BLaER1 (cell line): Measurements from ENCODE around the gene MRPS23.

Experiments
- H3K27ac ChIP-seq: shearing (Covaris generic); formaldehyde crosslinking; 2 replicates; pipeline ENCODE4 v1.8.1; 2022
- H3K27me3 ChIP-seq: shearing (Covaris generic); formaldehyde crosslinking; 2 replicates; pipeline ENCODE4 v1.8.1; 2022
- H3K36me3 ChIP-seq: shearing (Covaris generic); formaldehyde crosslinking; 2 replicates; pipeline ENCODE4 v1.8.1; 2022
- H3K4me1 ChIP-seq: shearing (Covaris generic); formaldehyde crosslinking; 2 replicates; pipeline ENCODE4 v1.8.1; 2022
- H3K4me2 ChIP-seq: shearing (Covaris generic); formaldehyde crosslinking; 2 replicates; pipeline ENCODE4 v1.8.1; 2022
- H3K4me3 ChIP-seq: shearing (Covaris generic); formaldehyde crosslinking; 2 replicates; pipeline ENCODE4 v1.8.1; 2022
- H3K9ac ChIP-seq: shearing (Covaris generic); formaldehyde crosslinking; 2 replicates; pipeline ENCODE4 v1.8.1; 2022
- H3K9me3 ChIP-seq: shearing (Covaris generic); formaldehyde crosslinking; 2 replicates; pipeline ENCODE4 v1.8.1; 2022
- H4K20me1 ChIP-seq: shearing (Covaris generic); formaldehyde crosslinking; 2 replicates; pipeline ENCODE4 v1.8.1; 2022
- Cebpa-rat ChIP-seq: shearing (Covaris generic); IDR thresholded peaks from 2 replicates; pipeline ENCODE4 v1.8.1; 2022

The MRPS23 gene

GRCh38 chr17:57889892-57890856 lies 40.3 kb upstream of the MRPS23 start:
- no peak for TF ChIP-seq Cebpa-rat
- Histone ChIP-seq H3K4me3 (no peak overlapping the region), H3K27ac (peak overlapping the region; percentile 53), H3K4me2 (peak overlapping the region; percentile 44), H3K27me3 (no peaks in the 10 kb centered on the region), H3K9ac (no peak overlapping the region; the same call in 1 of the 2 replicates), H3K9me3 (no peaks in the 10 kb centered on the region), H3K36me3 (no peaks in the 10 kb centered on the region), H4K20me1 (no peaks in the 10 kb centered on the region), H3K4me1 (peaks cover 62% of the 10 kb centered on the region)

- no peak overlapping the region for H3K4me3 ChIP-seq
- H3K36me3 ChIP-seq, result no peaks in the 10 kb centered on the region
- peak overlapping the region; percentile 44 for H3K4me2 ChIP-seq
- H3K27me3 ChIP-seq, result no peaks in the 10 kb centered on the region
- no peak overlapping the region for H3K27ac ChIP-seq
- H3K9me3 ChIP-seq, result no peaks in the 10 kb centered on the region
- H3K4me1 ChIP-seq, result peaks cover 55% of the 10 kb centered on the region
- no peak for TF ChIP-seq Cebpa-rat
- no peaks in the 10 kb centered on the region for H4K20me1 ChIP-seq
- H3K9ac ChIP-seq, result no peak overlapping the region
Measured at GRCh38 chr17:57889252-57889651, 39.4 kb upstream of the MRPS23 start.

GRCh38 chr17:57888311-57889216 lies 38.7 kb upstream of the MRPS23 start:
- H3K9ac ChIP-seq, result no peak overlapping the region
- H3K27me3 ChIP-seq, result no peaks in the 10 kb centered on the region
- H3K4me3 ChIP-seq, result no peak overlapping the region
- peaks cover 48% of the 10 kb centered on the region for H3K4me1 ChIP-seq
- no peaks in the 10 kb centered on the region for H3K36me3 ChIP-seq
- peak overlapping the region; percentile 44 for H3K4me2 ChIP-seq
- no peak for TF ChIP-seq Cebpa-rat
- no peaks in the 10 kb centered on the region for H3K9me3 ChIP-seq
- H3K27ac ChIP-seq, result no peak overlapping the region; the same call in 1 of the 2 replicates
- no peaks in the 10 kb centered on the region for H4K20me1 ChIP-seq

DNA sequence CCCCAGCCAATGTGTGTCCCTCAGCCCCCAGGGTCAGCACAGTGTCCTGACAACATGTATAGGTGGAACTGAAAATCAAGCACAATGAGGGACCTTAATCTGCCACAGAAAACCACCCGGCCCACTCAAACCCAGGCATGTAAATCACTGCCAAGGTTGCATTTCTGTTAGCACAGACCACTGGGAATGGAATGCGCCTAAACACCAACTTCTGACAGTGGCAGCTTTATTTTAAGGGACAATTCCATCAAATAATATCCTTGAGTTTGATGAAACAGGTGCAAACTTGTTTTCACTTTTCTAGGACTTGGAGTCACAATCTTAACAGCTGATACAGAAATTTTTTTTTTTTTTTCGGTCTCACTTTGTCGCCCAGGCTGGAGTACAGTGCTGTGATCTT lies 37.3 kb upstream of the MRPS23 start:
- Histone ChIP-seq H3K9ac (no peak overlapping the region), H4K20me1 (no peaks in the 10 kb centered on the region), H3K4me3 (no peak overlapping the region), H3K36me3 (no peaks in the 10 kb centered on the region), H3K27ac (no peak overlapping the region), H3K4me1 (peaks cover 34% of the 10 kb centered on the region), H3K27me3 (no peaks in the 10 kb centered on the region), H3K9me3 (no peaks in the 10 kb centered on the region), H3K4me2 (no peak overlapping the region)
- no peak for TF ChIP-seq Cebpa-rat

DNA sequence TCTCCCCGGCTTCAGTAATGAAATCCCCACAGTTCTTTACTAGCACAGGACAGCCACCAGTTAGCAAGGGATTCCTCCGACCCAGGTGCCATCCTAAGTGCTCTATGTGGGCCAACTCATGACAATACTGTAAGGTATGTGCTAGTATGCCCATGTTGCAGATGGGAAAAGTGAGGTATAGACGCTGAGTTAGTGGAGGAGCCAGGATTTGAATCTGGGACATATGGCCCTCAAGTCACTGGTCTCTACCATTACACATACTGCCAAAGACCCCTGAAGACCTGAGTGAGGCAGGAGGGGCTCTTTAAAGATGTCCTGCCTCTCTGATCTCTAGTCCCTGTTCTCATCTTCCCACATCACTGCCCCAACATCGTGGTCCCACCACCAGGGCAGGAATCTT lies 36.2 kb upstream of the MRPS23 start:
- H3K4me1 ChIP-seq, result peaks cover 36% of the 10 kb centered on the region
- no peaks in the 10 kb centered on the region for H3K9me3 ChIP-seq
- H3K4me2 ChIP-seq, result no peak overlapping the region
- H3K4me3 ChIP-seq, result no peak overlapping the region
- H3K9ac ChIP-seq, result no peak overlapping the region
- TF ChIP-seq Cebpa-rat, result no peak
- H3K27ac ChIP-seq, result 0 out of 2 replicates have a peak overlapping the region, but pooled peaks have one; percentile 13
- H3K36me3 ChIP-seq, result no peaks in the 10 kb centered on the region
- no peaks in the 10 kb centered on the region for H3K27me3 ChIP-seq
- H4K20me1 ChIP-seq, result no peaks in the 10 kb centered on the region

GRCh38 chr17:57885148-57885915 lies 35.5 kb upstream of the MRPS23 start:
- Histone ChIP-seq H3K4me1 (peaks cover 34% of the 10 kb centered on the region), H3K4me3 (no peak overlapping the region), H3K27me3 (no peaks in the 10 kb centered on the region), H3K27ac (no peak overlapping the region), H3K36me3 (no peaks in the 10 kb centered on the region), H3K4me2 (no peak overlapping the region), H3K9ac (no peak overlapping the region), H4K20me1 (no peaks in the 10 kb centered on the region), H3K9me3 (no peaks in the 10 kb centered on the region)
- TF ChIP-seq Cebpa-rat, result no peak

DNA sequence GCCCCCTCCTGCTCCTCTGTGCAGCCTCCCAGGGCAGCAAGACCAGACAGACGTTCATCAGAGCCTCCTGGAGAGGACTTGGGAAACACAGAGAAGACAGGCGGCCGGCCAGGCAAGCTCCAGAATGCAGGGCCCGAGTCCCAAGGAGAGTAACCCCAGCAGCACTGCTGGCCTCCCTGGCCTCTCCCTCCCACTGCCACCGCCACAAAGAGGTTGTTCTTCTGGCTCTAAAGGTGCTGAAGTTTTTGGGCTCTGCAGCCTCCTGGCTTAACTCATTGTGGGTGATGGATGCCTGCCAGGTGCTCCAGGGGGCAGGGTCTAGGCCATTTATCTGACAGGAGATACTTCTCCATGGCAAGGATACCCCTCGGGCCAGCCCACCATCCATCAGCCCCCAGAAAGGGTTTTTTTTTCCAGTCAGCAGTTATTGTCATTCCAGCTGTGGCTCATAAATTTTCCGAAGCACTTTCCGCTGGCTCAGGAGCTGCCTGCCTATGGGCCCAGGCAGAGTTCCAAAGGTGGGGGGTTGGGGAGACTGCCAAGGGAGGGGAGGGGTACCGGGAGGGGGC lies 32.0 kb upstream of the MRPS23 start:
- TF ChIP-seq Cebpa-rat, result no peak
- no peak overlapping the region for H3K4me2 ChIP-seq
- H3K4me3 ChIP-seq, result no peak overlapping the region
- no peaks in the 10 kb centered on the region for H3K9me3 ChIP-seq
- no peak overlapping the region for H3K9ac ChIP-seq
- no peaks in the 10 kb centered on the region for H4K20me1 ChIP-seq
- no peaks in the 10 kb centered on the region for H3K27me3 ChIP-seq
- H3K36me3 ChIP-seq, result no peaks in the 10 kb centered on the region
- H3K4me1 ChIP-seq, result peaks cover 47% of the 10 kb centered on the region
- H3K27ac ChIP-seq, result peak overlapping the region; percentile 35

GRCh38 chr17:57881143-57881542 lies 31.3 kb upstream of the MRPS23 start:
- Histone ChIP-seq H3K4me1 (peaks cover 55% of the 10 kb centered on the region), H3K36me3 (no peaks in the 10 kb centered on the region), H3K27me3 (no peaks in the 10 kb centered on the region), H3K9ac (no peak overlapping the region), H3K27ac (no peak overlapping the region), H3K4me2 (no peak overlapping the region), H3K9me3 (no peaks in the 10 kb centered on the region), H3K4me3 (no peak overlapping the region), H4K20me1 (no peaks in the 10 kb centered on the region)
- no peak for TF ChIP-seq Cebpa-rat

GRCh38 chr17:57880086-57880456 lies 30.2 kb upstream of the MRPS23 start:
- Histone ChIP-seq H3K27me3 (no peaks in the 10 kb centered on the region), H3K9me3 (no peaks in the 10 kb centered on the region), H3K9ac (no peak overlapping the region), H3K4me2 (peak overlapping the region; percentile 96; the same call in 1 of the 2 replicates), H3K27ac (no peak overlapping the region), H3K36me3 (no peaks in the 10 kb centered on the region), H4K20me1 (no peaks in the 10 kb centered on the region), H3K4me1 (peaks cover 65% of the 10 kb centered on the region), H3K4me3 (no peak overlapping the region)
- no peak for TF ChIP-seq Cebpa-rat
